Activated CD4-positive, alpha-beta T cell treated with anti-CD3 and anti-CD28 coated beads, Interleukin-2, amount 50 U/mL, for 24 hours (primary cell): ENCODE data around the gene PCDHGA7.
"Not testable (repeated sequence)": the region's sequence is repeated elsewhere in the genome, so short reads cannot be mapped to it uniquely, and the experiment has no call there.

Source experiments
- DNase-seq, 2 donors: peaks; one replicate each; pipeline ENCODE4 v3.0.0-alpha.2; 2020; ENCODE audit warnings: low read depth in 1 of 2, low spot score in 1 of 2

The PCDHGA7 gene

DNA sequence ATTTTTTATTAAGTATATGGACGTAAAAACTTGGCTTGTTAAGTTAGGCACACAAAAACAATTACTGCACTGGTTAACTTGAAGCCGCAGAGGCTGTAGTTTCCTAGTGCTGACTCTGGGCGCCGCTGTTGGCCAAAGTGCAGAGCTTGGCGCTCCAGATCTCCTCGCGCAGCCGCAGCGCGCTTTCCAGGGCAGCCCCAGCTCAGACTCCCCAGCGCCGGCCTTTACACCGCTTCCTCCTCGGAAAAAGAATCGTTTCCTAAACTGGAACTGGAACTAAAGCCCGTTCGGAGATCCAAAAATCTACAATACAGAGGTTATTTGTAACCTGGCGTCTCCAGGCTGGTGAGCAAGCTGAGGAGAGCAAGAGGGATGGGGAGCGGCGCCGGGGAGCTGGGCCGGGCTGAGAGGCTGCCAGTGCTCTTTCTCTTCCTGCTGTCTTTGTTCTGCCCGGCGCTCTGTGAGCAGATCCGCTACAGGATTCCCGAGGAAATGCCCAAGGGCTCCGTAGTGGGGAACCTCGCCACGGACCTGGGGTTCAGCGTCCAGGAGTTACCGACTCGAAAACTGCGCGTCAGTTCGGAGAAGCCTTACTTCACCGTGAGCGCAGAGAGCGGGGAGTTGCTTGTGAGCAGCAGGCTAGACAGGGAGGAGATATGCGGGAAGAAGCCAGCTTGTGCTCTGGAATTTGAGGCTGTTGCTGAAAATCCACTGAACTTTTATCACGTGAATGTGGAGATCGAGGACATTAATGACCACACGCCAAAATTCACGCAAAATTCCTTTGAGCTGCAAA lies 15.4 kb downstream of the PCDHGA7 start, which contains the start of gene PCDHGB5:
TSS of gene PCDHGB5 (plus strand) at position 192 of the 796 bp plus-strand sequence. CDS start at position 373, 181 bp downstream.
- DNase-seq: not testable (repeated sequence)

DNA sequence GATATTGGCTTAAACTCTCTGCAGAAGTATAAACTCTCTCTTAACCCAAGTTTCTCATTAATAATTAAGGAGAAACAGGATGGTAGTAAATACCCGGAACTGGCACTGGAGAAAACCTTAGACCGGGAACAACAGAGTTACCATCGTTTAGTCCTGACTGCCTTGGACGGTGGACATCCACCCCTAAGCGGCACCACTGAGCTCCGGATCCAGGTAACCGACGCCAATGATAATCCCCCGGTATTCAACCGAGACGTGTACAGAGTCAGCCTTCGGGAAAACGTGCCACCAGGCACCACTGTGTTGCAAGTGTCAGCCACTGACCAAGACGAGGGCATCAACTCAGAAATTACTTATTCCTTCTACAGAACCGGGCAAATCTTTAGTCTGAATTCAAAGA lies 16.1 kb downstream of the PCDHGA7 start:
- no peak for DNase-seq

DNA sequence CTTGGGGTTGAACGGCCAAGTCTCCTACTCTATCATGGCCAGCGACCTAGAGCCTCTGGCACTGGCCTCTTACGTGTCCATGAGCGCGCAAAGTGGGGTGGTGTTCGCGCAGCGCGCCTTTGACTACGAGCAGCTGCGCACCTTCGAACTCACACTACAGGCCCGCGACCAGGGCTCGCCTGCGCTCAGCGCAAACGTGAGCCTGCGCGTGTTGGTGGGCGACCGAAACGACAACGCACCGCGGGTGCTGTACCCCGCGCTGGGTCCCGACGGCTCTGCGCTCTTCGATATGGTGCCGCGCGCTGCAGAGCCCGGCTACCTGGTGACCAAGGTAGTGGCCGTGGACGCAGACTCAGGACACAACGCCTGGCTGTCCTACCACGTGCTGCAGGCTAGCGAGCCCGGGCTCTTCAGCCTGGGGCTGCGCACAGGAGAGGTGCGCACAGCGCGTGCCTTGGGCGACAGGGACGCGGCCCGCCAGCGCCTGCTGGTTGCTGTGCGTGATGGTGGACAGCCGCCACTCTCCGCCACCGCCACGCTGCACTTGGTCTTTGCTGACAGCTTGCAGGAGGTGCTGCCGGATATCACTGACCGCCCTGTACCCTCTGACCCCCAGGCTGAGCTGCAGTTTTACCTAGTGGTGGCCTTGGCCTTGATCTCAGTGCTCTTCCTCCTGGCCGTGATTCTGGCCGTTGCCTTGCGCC lies 17.2 kb downstream of the PCDHGA7 start:
- no peak for DNase-seq

DNA sequence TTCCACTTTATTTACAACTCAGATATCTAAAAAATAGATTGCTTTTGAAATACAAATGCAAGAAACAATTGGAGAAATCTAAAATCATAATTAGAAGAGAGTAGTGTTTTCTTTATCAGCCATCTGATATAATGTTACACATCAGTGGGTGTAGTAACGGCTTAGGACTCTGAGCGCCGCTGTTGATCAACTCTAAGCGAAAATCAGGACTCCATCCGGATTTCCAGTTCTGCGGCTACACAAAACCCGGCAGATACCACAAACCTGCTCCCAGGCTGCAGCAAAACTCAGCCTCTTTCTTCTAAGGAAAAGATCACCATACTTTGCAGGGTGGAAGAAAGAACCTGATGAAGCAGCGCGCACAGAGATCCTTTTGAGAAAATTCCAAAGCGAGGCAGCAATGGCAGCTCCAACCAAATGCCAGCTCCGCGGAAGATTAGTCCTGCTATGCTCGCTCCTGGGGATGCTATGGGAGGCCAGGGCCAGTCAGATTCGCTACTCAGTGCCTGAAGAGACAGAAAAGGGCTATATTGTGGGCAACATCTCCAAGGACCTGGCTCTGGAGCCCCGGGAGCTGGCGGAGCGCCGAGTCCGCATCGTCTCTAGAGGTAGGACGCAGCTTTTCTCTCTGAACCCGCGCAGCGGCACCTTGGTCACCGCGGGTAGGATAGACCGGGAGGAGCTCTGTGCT lies 20.2 kb downstream of the PCDHGA7 start, which contains the start of gene PCDHGA9:
TSS of gene PCDHGA9 (plus strand) at position 226 of the 691 bp plus-strand sequence. CDS start at position 401, 175 bp downstream.
- no peak for DNase-seq

DNA sequence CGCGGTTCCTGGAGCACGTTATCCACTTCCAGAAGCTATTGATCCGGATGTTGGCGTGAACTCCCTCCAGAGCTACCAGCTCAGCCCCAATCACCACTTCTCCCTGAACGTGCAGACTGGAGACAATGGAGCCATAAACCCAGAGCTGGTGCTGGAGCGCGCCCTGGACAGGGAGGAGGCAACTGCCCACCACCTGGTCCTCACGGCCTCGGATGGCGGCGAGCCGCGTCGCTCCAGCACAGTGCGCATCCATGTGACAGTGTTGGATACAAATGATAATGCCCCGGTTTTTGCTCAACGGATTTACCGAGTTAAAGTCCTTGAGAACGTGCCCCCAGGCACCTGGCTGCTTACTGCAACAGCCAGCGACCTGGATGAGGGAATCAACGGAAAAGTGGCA lies 20.8 kb downstream of the PCDHGA7 start:
- DNase-seq: no peak

DNA sequence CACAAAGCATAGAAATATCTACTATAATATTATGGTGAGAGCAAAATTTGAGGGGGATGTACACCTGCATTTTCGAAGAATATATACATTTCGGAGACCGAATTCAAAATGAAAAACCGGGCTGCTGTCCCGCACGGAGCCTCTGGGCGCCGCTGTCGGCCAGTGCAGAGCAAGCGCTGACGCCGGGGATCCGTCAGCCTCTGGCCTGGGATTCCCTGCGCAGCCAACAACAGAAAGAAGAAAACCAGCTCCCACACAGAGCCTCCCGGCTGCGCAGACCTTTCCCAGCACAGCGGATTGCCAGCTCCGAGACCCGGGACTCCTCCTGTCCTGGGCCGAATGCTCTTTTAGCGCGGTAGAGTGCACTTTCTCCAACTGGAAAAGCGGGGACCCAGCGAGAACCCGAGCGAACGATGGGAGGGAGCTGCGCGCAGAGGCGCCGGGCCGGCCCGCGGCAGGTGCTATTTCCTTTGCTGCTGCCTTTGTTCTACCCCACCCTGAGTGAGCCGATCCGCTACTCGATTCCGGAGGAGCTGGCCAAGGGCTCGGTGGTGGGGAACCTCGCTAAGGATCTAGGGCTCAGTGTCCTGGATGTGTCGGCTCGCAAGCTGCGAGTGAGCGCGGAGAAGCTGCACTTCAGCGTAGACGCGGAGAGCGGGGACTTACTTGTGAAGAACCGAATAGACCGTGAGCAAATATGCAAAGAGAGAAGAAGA lies 25.4 kb downstream of the PCDHGA7 start, which contains the start of gene PCDHGB6:
TSS of gene PCDHGB6 (plus strand) at position 232 of the 716 bp plus-strand sequence. CDS start at position 414, 182 bp downstream.
- DNase-seq: peak in 1 of 2 donors; percentile 24

DNA sequence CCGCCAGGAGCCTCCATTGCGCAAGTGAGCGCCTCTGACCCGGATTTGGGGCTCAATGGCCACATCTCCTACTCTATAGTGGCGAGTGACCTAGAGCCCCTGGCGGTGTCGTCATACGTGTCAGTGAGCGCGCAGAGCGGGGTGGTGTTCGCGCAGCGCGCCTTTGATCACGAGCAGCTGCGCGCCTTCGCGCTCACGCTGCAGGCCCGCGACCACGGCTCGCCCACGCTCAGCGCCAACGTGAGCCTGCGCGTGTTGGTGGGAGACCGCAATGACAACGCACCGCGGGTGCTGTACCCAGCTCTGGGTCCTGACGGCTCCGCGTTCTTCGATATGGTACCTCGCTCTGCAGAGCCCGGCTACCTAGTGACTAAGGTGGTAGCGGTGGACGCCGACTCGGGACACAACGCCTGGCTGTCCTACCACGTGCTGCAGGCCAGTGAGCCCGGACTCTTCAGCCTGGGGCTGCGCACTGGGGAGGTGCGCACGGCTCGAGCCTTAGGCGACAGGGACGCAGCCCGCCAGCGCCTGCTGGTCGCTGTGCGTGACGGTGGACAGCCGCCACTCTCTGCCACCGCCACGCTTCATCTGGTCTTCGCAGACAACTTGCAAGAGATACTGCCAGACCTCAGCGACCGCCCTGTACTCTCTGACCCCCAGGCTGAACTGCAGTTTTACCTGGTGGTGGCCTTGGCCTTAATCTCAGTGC lies 27.2 kb downstream of the PCDHGA7 start:
- no peak for DNase-seq

DNA sequence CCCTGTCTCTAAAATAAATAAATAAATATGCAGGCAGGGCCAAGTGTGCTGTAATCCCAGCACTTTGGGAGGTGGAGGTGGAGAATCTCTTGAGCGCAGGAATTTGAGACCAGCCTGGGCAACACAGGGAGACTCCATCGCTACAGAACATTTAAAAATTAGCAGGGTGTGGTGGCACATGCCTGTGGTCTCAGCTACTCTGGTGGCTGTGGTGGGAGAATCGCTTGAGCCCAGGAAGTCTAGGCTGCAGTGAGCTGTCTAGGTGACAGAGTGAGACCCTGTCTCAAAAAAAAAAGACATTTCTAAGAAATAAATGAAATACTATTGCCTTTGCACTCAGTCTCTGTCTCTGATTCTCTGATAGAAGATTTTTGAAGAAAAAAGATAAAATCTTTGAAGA lies 29.0 kb downstream of the PCDHGA7 start:
- no peak for DNase-seq

DNA sequence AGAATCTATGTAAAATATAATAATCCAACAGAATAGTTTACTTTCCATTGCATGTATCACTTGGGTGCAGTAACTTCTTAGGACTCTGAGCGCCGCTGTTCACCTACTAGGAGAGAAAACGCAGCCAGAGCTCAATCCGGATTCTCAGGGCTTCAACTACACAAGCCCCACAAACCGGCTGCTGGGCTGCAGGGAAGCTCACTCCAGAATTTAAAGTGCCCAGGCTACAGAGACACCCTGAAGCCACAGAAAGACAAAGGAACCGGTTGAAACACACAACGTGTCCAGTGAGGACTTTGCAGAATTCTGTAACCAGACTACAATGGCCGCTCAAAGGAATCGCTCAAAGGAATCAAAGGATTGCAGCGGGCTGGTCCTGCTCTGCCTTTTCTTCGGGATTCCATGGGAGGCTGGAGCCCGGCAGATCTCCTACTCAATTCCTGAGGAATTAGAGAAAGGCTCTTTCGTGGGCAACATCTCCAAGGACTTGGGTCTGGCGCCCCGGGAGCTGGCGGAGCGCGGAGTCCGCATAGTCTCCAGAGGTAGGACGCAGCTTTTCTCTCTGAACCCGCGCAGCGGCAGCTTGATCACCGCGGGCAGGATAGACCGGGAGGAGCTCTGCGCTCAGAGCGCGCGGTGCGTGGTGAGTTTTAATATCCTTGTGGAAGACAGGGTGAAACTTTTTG lies 30.5 kb downstream of the PCDHGA7 start, which contains the start of gene PCDHGA10:
TSS of gene PCDHGA10 (plus strand) at position 134 of the 686 bp plus-strand sequence. CDS start at position 323, 189 bp downstream.
- peak in 1 of 2 donors; percentile 42 for DNase-seq

DNA sequence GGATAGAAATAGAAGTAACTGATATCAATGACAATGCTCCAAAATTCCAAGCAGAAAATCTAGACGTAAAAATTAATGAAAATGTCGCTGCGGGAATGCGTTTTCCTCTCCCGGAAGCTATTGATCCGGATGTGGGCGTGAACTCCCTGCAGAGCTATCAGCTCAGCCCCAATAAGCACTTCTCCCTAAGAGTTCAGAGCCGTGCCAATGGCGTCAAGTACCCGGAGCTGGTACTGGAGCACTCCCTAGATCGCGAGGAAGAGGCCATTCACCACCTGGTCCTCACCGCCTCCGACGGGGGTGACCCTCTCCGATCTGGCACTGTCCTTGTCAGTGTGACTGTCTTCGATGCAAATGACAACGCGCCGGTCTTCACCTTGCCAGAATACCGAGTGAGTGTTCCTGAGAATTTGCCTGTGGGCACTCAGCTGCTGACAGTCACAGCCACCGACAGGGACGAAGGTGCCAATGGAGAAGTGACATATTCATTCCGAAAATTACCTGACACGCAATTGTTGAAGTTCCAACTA lies 31.1 kb downstream of the PCDHGA7 start:
- DNase-seq: no peak

DNA sequence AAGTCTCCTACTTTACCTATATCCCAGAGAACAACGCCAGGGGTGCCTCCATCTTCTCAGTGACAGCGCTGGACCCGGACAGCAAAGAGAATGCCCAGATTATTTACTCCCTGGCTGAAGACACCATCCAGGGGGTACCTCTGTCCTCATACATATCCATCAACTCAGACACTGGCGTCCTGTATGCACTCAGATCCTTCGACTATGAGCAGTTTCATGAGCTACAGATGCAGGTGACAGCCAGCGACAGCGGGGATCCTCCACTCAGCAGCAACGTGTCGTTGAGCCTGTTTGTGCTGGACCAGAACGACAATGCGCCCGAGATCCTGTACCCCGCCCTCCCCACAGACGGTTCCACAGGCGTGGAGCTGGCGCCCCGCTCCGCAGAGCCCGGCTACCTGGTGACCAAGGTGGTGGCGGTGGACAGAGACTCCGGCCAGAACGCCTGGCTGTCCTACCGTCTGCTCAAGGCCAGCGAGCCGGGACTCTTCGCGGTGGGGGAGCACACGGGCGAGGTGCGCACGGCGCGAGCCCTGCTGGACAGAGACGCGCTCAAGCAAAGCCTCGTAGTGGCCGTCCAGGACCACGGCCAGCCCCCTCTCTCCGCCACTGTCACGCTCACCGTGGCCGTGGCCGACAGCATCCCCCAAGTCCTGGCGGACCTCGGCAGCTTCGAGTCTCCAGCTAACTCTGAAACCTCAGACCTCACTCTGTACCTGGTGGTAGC lies 32.2 kb downstream of the PCDHGA7 start:
- DNase-seq: not testable (repeated sequence)

DNA sequence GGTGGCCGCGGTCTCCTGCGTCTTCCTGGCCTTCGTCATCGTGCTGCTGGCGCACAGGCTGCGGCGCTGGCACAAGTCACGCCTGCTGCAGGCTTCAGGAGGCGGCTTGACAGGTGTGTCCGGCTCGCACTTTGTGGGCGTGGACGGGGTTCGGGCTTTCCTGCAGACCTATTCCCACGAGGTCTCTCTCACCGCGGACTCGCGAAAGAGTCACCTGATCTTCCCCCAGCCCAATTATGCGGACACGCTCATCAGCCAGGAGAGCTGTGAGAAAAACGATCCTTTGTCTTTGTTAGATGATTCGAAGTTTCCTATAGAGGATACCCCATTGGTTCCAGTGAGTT lies 32.7 kb downstream of the PCDHGA7 start:
- not testable (repeated sequence) for DNase-seq

DNA sequence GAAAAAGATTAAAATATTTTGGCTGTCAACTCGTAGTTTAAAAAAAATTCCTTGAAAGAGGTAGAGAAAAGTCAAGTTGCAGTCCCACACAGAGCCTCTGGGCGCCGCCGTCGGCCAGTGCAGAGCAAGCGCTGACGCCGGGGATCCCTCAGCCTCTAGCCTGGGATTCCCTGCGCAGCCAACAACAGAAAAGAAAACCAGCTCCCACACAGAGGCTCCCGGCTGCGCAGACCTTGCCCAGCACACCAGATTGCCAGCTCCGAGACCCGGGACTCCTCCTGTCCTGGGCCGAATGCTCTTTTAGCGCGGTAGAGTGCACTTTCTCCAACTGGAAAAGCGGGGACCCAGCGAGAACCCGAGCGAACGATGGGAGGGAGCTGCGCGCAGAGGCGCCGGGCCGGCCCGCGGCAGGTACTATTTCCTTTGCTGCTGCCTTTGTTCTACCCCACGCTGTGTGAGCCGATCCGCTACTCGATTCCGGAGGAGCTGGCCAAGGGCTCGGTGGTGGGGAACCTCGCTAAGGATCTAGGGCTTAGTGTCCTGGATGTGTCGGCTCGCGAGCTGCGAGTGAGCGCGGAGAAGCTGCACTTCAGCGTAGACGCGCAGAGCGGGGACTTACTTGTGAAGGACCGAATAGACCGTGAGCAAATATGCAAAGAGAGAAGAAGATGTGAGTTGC lies 35.1 kb downstream of the PCDHGA7 start, which contains the start of gene PCDHGB7:
TSS of gene PCDHGB7 (plus strand) at position 184 of the 679 bp plus-strand sequence. CDS start at position 367, 183 bp downstream.
- DNase-seq: not testable (repeated sequence)

DNA sequence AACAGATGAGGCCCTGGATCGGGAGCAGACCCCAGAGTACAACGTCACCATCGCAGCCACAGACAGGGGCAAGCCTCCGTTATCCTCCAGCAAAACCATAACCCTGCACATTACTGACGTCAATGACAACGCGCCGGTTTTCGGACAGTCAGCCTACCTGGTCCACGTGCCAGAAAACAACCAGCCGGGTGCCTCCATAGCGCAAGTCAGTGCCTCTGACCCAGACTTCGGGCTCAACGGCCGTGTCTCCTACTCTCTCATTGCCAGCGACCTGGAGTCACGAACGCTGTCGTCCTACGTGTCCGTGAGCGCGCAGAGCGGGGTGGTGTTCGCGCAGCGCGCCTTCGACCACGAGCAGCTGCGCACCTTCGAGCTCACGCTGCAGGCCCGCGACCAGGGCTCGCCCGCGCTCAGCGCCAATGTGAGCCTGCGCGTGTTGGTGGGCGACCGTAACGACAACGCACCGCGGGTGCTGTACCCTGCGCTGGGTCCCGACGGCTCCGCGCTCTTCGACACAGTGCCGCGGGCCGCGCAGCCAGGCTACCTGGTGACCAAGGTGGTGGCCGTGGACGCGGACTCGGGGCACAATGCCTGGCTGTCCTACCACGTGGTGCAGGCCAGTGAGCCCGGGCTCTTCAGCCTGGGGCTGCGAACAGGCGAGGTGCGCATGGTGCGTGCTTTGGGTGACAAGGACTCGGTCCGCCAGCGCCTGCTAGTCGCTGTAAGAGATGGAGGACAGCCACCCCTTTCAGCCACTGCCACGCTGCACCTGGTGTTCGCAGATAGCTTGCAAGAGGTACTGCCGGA lies 36.7 kb downstream of the PCDHGA7 start:
- DNase-seq: no peak

DNA sequence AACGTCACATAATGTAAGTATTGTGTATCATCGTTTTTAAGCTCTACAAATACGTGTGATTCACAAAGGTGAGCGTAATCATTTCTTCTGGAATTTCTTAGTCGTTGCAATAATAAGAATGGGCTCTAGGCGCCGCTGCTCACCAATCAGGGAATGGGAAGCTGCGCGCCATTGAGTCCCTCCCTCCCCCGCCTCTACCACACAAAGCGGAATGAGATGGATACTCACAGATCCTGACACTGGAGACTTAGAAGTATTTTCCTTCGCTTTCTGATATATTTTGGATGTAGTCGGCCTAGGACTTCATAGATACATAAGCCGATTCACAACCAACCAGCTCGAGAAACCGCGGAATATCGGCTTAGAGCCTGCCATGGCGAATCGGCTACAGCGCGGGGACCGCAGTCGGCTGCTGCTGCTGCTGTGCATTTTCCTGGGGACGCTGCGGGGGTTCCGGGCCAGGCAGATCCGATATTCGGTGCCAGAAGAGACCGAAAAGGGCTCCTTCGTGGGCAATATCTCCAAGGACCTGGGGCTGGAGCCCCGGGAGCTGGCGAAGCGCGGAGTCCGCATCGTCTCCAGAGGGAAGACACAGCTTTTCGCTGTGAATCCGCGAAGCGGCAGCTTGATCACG lies 38.4 kb downstream of the PCDHGA7 start, which contains the start of gene PCDHGA11:
TSS of gene PCDHGA11 (plus strand) at position 197 of the 634 bp plus-strand sequence. CDS start at position 374, 177 bp downstream.
- peak in 1 of 2 donors; percentile 40 for DNase-seq

DNA sequence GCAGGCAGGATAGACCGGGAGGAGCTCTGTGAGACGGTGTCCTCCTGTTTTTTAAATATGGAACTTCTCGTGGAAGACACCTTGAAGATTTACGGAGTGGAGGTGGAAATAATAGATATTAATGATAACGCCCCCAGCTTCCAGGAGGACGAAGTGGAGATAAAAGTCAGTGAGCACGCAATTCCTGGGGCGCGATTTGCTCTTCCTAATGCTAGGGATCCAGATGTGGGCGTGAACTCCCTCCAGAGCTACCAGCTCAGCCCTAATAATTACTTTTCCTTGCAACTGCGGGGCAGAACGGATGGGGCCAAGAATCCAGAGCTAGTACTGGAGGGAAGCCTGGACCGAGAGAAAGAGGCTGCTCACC lies 38.9 kb downstream of the PCDHGA7 start:
- DNase-seq: no peak
